Neuronal stem cell (in vitro differentiated cells): ENCODE data around the gene LMBR1L. TPM values are rescaled to one million over a fixed set of nuclear protein-coding genes. Genes with fewer than 3 reads are reported as not detected.

Experiments
- small RNA-seq: library from polyadenylated mRNA; stranded (forward); fragments of <200 nt; extraction: miRNeasy Mini kit (QIAGEN cat#:217004); gene quantifications from one replicate; pipeline ENCODE3, GENCODE V24; 2013; ENCODE audit not compliant: insufficient read depth

The LMBR1L gene

Small RNAs within 50 kb of the gene (small RNA-seq; reads per million reads assigned to genes)
- gene RF00019 = not detected
